ENCODE data around the gene CRIM1.

CRIM1 gene

GRCh38 chr2:36512705-36513104 is 157.1 kb downstream of the CRIM1 start:
- DNase-seq (ENCODE audit: low read depth), result no peak
- TF ChIP-seq, protein P1, sequence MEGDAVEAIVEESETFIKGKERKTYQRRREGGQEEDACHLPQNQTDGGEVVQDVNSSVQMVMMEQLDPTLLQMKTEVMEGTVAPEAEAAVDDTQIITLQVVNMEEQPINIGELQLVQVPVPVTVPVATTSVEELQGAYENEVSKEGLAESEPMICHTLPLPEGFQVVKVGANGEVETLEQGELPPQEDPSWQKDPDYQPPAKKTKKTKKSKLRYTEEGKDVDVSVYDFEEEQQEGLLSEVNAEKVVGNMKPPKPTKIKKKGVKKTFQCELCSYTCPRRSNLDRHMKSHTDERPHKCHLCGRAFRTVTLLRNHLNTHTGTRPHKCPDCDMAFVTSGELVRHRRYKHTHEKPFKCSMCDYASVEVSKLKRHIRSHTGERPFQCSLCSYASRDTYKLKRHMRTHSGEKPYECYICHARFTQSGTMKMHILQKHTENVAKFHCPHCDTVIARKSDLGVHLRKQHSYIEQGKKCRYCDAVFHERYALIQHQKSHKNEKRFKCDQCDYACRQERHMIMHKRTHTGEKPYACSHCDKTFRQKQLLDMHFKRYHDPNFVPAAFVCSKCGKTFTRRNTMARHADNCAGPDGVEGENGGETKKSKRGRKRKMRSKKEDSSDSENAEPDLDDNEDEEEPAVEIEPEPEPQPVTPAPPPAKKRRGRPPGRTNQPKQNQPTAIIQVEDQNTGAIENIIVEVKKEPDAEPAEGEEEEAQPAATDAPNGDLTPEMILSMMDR (IDR thresholded peaks at IDR 0.05; ENCODE audit: control insufficient read depth, extremely low read depth, insufficient read depth), result no peak

DNA sequence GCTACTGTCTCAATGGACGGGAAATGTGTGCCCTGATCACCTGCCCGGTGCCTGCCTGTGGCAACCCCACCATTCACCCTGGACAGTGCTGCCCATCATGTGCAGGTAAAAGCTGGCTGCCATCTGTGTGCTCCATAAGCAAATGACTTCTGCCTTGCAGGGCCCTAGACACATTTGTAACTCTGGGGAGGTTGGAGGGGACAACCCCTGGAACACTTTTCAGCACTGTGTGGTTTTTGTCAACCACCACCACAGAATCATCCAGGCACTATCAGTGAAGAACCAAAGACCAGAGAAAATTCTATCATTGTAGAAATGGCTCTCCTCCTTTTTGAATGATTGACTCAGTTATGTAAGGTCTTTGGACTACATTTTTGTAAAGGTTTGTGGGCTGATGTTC is 158.1 kb downstream of the CRIM1 start:
- DNase-seq (ENCODE audit: low read depth), result no peak
- TF ChIP-seq, protein P1 (IDR thresholded peaks at IDR 0.05; ENCODE audit: control insufficient read depth, extremely low read depth, insufficient read depth), result no peak
- H3K4me3 ChIP-seq (ENCODE audit: low read depth, low read length), result no peak overlapping the region

More at GRCh38 chr2:36512705-36513104, 157.1 kb downstream of the CRIM1 start:
- H3K4me3 ChIP-seq (ENCODE audit: low read depth, low read length), result no peak overlapping the region

GRCh38 chr2:36515538-36515937 is 160.0 kb downstream of the CRIM1 start:
- TF ChIP-seq, protein P1 (IDR thresholded peaks at IDR 0.05; ENCODE audit: control insufficient read depth, extremely low read depth, insufficient read depth), result no peak
- H3K4me3 ChIP-seq (ENCODE audit: low read depth, low read length), result no peak overlapping the region
- no peak for DNase-seq (ENCODE audit: low read depth)

DNA sequence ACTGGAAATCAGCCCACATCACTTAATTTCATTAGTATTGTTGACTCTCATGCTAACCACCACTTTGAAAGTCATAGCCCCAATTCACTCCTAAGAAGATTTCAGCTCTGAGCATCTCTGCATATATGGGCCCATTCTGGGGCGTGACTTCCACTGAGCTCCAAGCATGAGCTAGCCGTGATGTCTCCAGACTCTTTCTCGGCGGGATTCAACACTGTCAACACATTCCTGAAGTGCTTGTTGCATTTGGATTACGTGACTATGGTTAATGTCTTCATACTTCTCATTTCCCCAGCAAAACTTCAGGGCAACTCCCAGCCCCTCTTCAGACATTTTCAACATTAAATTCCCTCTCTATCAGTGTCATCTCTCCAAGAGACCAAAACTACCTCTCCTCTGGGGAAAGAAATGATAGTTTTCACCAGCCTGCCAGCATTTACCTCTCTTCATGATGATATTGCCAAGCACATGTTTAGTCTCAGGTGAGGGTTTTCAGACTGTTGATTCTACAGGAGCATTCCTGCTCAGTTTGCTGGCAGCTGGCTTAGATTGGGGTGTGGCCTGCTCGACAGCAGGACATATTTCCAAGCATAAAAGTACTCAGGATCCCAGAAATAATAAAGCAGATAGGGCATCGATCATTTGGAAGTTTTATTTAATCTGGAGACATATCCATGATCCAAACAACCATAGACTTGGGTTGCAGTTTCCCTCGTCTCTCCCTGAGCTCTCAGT is 160.7 kb downstream of the CRIM1 start:
- DNase-seq (ENCODE audit: low read depth), result no peak
- TF ChIP-seq, protein P1 (IDR thresholded peaks at IDR 0.05; ENCODE audit: control insufficient read depth, extremely low read depth, insufficient read depth), result no peak
- no peak overlapping the region for H3K4me3 ChIP-seq (ENCODE audit: low read depth, low read length)

DNA sequence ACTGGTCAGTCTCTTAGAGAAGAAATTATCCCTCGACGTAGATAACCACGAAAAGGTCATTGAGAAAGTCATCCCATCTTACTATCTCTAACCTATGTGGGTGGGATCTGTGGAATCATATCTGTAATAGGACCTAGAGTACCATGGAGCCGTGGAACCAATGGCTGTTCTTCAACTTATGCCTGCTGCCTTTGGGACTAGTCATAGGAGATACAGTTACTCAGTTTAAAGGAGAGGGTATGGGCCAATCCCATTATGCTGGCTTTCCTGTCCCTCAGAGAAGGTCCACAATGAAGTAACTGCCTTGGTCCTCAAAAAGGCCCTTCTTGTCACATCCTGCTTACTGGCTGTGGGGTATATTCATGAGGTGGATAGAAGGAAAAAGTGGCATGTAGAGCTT is 164.9 kb downstream of the CRIM1 start:
- DNase-seq (ENCODE audit: low read depth), result no peak
- TF ChIP-seq, protein P1 (IDR thresholded peaks at IDR 0.05; ENCODE audit: control insufficient read depth, extremely low read depth, insufficient read depth), result no peak
- H3K4me3 ChIP-seq (ENCODE audit: low read depth, low read length), result no peak overlapping the region

DNA sequence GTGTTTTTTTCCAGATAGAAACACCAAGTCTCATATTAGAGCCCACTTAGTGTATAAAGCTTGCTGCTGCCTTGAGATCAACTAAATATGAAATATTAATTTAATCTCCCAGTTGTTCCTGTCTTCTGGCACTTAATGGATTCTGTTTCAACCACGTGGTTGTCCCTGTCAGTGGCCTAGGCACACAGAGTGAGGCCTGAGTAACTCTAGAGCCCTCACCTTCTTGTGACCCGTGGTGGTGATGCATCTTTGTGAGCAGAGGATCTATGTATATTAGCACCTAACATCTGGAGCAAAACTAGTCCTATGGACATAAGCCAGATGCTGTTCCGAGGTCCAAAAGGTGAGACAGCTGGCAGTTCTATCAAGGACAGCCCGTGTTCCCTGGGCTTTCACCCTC is 167.6 kb downstream of the CRIM1 start:
- no peak for DNase-seq (ENCODE audit: low read depth)
- TF ChIP-seq, protein P1 (IDR thresholded peaks at IDR 0.05; ENCODE audit: control insufficient read depth, extremely low read depth, insufficient read depth), result no peak
- H3K4me3 ChIP-seq (ENCODE audit: low read depth, low read length), result no peak overlapping the region

- TF ChIP-seq, protein P1 (IDR thresholded peaks at IDR 0.05; ENCODE audit: control insufficient read depth, extremely low read depth, insufficient read depth), result no peak
- H3K4me3 ChIP-seq (ENCODE audit: low read depth, low read length), result no peak overlapping the region
These were observed 169.7 kb downstream of the CRIM1 start for GRCh38 chr2:36525245-36525644.

More at GRCh38 chr2:36525245-36525644, 169.7 kb downstream of the CRIM1 start:
- no peak for DNase-seq (ENCODE audit: low read depth)

All from LNCaP clone FGC (cell line).